Right lobe of liver (tissue), 6 donors: ENCODE data around the gene MOB3A. TPM values are rescaled to one million over a fixed set of nuclear protein-coding genes. Genes with fewer than 3 reads are reported as not detected.
"Not testable (repeated sequence)": the region's sequence is repeated elsewhere in the genome, so short reads cannot be mapped to it uniquely, and the experiment has no call there.

Experiments used
- ATAC-seq, 4 donors: fragments of 200-7000 bp; cut with Tn5 transposase; one replicate each; pipeline ENCODE4 v1.9.1; 2020; ENCODE audit warnings: mild to moderate bottlenecking in 4 of 4, moderate library complexity in 4 of 4
- DNase-seq, 3 donors: peaks; one replicate each; pipeline ENCODE4 v3.0.0-alpha.2; 2020
- H3K27ac ChIP-seq, 3 donors: fragments of 200-600 bp; one replicate each; pipeline ENCODE4 v1.8.0; 2022
- H3K27me3 ChIP-seq, 2 donors: fragments of 200-600 bp; one replicate each; pipeline ENCODE4 v1.8.0; 2022
- H3K36me3 ChIP-seq, 4 donors: fragments of 200-600 bp; sonication (generic) in 1 of 4; one replicate each; pipeline versions ENCODE4 v1.5.1 to v1.8.0; 2017 to 2022; ENCODE audit warnings: control low read depth in 1 of 4
- H3K4me1 ChIP-seq, 4 donors: fragments of 200-600 bp; sonication (generic) in 1 of 4; one replicate each; pipeline versions ENCODE4 v1.5.1 to v1.8.0; 2017 to 2022; ENCODE audit warnings: control low read depth in 1 of 4
- H3K4me3 ChIP-seq, 3 donors: fragments of 200-600 bp; one replicate each; pipeline ENCODE4 v1.8.0; 2022
- H3K9me3 ChIP-seq, 4 donors: fragments of 200-600 bp; sonication (generic) in 1 of 4; one replicate each; pipeline versions ENCODE4 v1.5.1 to v1.8.0; 2017 to 2022; ENCODE audit warnings: control low read depth in 1 of 4
- POLR2A ChIP-seq: fragments of 450-650 bp; IDR thresholded peaks from one replicate; pipeline ENCODE4 v1.6.1; 2017; ENCODE audit warnings: antibody characterized with exemption, mild to moderate bottlenecking
- WGBS: methylation state at CpG from one replicate; pipeline ENCODE4 v1.1.6; 2018; ENCODE audit warnings: low coverage, low lambda C conversion rate; ENCODE audit not compliant: insufficient coverage; ENCODE audit errors: missing lambda C conversion rate; 5-methylcytosine and 5-hydroxymethylcytosine counted together
- intact Hi-C, 2 donors: fragments of 100-400 bp; cut with DNase I; formaldehyde crosslinking; loops; one replicate each; pipeline versions ENCODE4 v1.11.2 to v1.14.1; 2022
- total RNA-seq, 6 experiments: library from RNA; depleted of rRNA in 2 of 6; stranded (reverse); fragments of >200 nt in 2 of 6; fragmentation: NEBNext Ultra II Directional in 3 of 6; extraction: Animal tissue kit (Norgen Biotek cat#: 25700) in 3 of 6; gene quantifications; one replicate each; pipeline versions ENCODE4 v1.1.0 to v1.2.4, GENCODE V29; 2016 to 2023
- TF ChIP-seq, protein P1 (sequence below), 4 donors: fragments of 200-600 bp in 3 of 4; fragments of 450-650 bp in 1 of 4; IDR thresholded peaks; one replicate each; pipeline versions ENCODE4 v1.5.1 to v1.8.0; 2016 to 2022; ENCODE audit warnings: antibody characterized with exemption in 4 of 4, mild to moderate bottlenecking in 2 of 4
- donor health status: DM: no; HTN: yes; CAD: no.
- donor health status: DM: no; HTN: no; CAD: no.
- donor health status: DM: no; HTN: no; CAD: no.
- donor health status: DM: no; HTN: yes; CAD: no.
- donor health status: DM: no; HTN: yes; CAD: no.

Gene MOB3A
- total RNA-seq, 6 experiments from 2014 or later = 8.3 to 13.8 (median 10.8) TPM

- Histone ChIP-seq H3K27ac (peak overlapping the region in 2 of 3 donors; percentile 41 to 84), H3K36me3 (peaks cover 0 to 54% (median 12%) of the 10 kb centered on the region in 4 donors)
These were observed 36.8 kb upstream of the MOB3A start for GRCh38 chr19:2132731-2133490.

DNA sequence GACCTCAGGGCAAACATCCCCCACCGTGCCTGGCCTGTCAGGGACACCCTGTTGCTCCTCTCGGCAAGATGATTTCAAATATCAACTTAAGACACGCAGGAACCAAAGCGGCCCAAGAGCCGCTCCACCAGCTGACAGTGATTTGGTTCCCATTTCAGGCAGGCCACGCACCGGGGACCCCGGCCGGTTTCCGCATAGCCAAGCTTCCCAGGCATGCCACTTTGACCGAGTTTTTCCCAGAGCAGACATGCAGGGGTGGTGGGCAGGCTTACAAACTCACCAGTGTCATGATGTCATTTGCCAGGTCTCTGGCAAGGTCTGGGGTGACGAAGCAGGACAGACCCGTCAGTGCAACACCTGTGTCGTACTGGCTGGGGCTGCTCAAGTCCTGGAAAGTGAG lies 36.1 kb upstream of the MOB3A start:
- Histone ChIP-seq H3K27me3 (no peaks in the 10 kb centered on the region), H3K4me3 (no peak overlapping the region), H3K36me3 (peaks cover 0 to 51% (median 12%) of the 10 kb centered on the region in 4 donors), H3K9me3 (no peaks in the 10 kb centered on the region), H3K27ac (no peak overlapping the region), H3K4me1 (peaks cover 0 to 27% (median 8%) of the 10 kb centered on the region in 4 donors)
- 87% methylated on average over 3 of the region's 14 CpGs for WGBS
- no peak for ATAC-seq
- TF ChIP-seq POLR2A = no peak
- TF ChIP-seq, protein P1, sequence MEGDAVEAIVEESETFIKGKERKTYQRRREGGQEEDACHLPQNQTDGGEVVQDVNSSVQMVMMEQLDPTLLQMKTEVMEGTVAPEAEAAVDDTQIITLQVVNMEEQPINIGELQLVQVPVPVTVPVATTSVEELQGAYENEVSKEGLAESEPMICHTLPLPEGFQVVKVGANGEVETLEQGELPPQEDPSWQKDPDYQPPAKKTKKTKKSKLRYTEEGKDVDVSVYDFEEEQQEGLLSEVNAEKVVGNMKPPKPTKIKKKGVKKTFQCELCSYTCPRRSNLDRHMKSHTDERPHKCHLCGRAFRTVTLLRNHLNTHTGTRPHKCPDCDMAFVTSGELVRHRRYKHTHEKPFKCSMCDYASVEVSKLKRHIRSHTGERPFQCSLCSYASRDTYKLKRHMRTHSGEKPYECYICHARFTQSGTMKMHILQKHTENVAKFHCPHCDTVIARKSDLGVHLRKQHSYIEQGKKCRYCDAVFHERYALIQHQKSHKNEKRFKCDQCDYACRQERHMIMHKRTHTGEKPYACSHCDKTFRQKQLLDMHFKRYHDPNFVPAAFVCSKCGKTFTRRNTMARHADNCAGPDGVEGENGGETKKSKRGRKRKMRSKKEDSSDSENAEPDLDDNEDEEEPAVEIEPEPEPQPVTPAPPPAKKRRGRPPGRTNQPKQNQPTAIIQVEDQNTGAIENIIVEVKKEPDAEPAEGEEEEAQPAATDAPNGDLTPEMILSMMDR (IDR thresholded peaks at IDR 0.05) = no peak
- intact Hi-C loops = no loop called here
- DNase-seq = no peak

More at GRCh38 chr19:2132731-2133490, 36.8 kb upstream of the MOB3A start:
- Histone ChIP-seq H3K4me3 (peak overlapping the region in 1 of 3 donors; percentile 2), H3K9me3 (no peaks in the 10 kb centered on the region), H3K27me3 (no peaks in the 10 kb centered on the region), H3K4me1 (peaks cover 0 to 27% (median 8%) of the 10 kb centered on the region in 4 donors)
- peak; percentile 77 to 87 (median 78) for ATAC-seq
- 54% methylated on average over 8 of the region's 19 CpGs for WGBS
- intact Hi-C loops = no loop called here
- DNase-seq = peak; percentile 73 to 81 (median 80)
- TF ChIP-seq, protein P1 (IDR thresholded peaks at IDR 0.05) = no peak
- TF ChIP-seq POLR2A = no peak

DNA sequence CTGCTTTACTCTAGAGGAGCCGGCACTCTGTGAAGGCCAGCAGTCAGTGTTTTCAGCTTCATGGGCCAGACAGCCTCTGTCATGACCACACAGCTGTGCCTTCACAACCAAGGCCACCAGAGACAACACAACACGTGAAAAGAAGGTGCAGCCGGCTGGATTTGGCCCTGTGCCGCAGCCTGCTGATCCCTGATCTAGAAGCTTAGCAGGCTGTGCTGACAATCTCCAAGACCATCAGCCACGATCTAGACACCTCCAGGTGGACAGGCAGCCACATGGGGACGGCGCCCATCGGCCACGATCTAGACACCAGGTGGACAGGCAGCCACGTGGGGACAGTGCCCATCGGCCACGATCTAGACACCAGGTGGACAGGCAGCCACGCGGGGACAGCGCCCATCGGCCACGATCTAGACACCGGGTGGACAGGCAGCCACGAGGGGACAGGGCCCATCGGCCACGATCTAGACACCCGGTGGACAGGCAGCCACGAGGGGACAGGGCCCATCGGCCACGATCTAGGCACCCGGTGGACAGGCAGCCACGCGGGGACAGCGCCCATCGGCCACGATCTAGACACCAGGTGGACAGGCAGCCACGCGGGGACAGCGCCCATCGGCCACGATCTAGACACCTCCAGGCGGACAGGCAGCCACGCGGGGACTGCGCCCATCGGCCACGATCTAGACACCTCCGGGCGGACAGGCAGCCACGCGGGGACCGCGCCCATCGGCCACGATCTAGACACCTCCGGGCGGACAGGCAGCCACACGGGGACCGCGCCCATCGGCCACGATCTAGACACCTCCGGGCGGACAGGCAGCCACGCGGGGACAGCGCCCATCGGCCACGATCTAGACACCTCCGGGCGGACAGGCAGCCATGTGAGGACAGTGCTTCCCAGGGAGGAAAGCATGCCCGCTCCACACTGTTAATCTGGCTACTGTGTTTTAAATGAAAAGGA lies 35.2 kb upstream of the MOB3A start:
- H3K27me3 ChIP-seq, H3K9me3 ChIP-seq, DNase-seq, ATAC-seq, intact Hi-C loops, H3K4me3 ChIP-seq, H3K27ac ChIP-seq: not testable (repeated sequence)
- WGBS = 80% methylated on average over 1 of the region's 67 CpGs
- Histone ChIP-seq H3K4me1 (peaks cover 0 to 27% (median 8%) of the 10 kb centered on the region in 4 donors), H3K36me3 (peaks cover 0 to 47% (median 11%) of the 10 kb centered on the region in 4 donors)

DNA sequence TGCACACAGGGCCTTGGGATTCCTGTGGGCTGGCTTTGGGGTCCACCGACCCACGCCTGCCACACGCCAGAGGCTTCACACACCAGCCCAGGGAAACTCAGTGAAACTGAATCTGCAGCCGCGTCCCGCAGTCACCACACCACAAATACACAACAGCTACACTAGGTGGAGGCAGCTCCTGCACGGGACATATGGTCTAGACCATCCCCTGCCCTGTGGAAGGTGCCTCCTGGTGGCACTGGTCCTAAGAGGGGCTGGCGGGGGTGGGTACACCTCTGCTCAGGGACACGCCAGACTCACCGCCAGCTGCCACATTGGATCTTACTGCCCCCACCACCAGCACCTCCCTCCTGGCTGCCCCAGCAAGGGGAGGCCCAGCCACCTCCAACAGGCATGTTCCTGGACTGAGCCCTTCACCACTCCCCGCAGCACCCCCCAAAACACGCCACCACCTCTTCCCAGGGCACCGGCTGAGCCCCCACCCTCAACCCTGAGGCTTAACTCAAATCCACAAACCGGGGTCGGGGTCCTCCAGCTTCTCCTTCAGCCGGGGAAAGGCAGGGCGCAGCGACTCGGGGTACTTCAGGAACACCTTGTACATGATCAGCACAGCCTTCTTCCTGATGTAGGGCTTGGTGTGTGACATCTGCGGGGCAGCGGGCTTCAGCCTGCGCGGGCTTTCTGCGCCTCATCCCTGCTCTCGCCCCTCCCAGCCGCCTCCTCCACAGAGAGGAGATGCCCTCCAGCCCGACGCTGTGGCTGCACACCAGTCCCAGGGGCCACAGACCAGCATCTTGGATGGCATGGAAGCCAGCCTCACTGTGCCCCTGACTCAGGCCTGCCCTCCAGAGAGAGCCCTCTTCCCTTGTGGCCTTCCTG lies 34.0 kb upstream of the MOB3A start:
- peaks cover 0 to 55% (median 15%) of the 10 kb centered on the region in 4 donors for H3K36me3 ChIP-seq
- WGBS = no CpG with 5 or more reads among the region's 28 CpGs
- no peaks in the 10 kb centered on the region for H3K9me3 ChIP-seq
- DNase-seq (no peak), ATAC-seq (no peak)
- peaks cover 0 to 21% (median 6%) of the 10 kb centered on the region in 4 donors for H3K4me1 ChIP-seq
- TF ChIP-seq, protein P1 (IDR thresholded peaks at IDR 0.05) = no peak
- TF ChIP-seq POLR2A = no peak
- no peaks in the 10 kb centered on the region for H3K27me3 ChIP-seq
- H3K27ac ChIP-seq = no peak overlapping the region
- intact Hi-C loops = no loop called here
- H3K4me3 ChIP-seq = no peak overlapping the region
